ENCODE results near the gene MRPS5. TPM values are rescaled to one million over a fixed set of nuclear protein-coding genes. Genes with fewer than 3 reads are reported as not detected.

MRPS5 gene
- total RNA-seq, 1 experiment from 2014 or later = 59.5 TPM

DNA sequence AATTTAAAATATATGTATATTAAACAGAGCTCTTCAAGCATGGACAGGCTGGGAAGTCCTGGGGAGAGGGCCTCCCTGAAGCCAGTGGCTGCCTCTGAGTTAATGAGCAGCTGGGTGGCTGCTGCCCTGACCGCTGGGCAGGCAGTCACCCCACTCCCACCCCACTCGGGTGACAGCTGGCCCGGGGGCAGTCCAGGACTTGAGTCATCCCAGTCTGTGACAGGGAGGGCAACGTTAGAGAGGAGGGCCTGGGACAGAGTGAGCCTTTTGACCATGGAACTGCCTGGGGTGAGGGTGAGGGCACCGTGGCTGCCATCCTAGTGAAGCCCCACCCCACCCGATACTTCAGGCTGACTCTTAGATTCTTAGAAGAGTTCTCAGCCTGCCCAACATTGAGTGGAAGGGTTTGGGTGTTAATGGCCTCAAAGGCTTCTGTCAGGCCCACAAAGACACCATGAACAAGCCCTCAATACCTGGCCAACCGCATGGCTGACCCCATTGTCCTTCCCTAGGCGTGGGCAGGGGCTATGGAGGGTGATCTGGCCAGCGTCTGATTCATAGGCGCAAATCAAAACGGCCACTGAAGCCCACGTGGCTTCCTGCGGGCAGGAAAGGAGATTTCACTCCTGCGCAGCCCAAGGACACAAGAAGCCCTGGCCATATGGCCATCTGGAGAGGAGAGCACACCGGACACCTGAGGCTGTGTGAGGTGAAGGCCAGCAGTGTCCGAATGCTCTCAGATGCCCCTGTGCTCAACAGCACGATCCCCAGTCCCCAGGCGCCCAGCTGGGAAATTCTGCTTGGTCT is 47.5 kb downstream of the MRPS5 start:
- Histone ChIP-seq H3K9me3 (ENCODE audit: low read length) (no peaks in the 10 kb centered on the region), H3K9ac (ENCODE audit: low read length) (no peak overlapping the region), H3K36me3 (ENCODE audit: insufficient read depth, low read length) (no peaks in the 10 kb centered on the region), H4K20me1 (ENCODE audit: insufficient read depth, low read depth, low read length) (no peaks in the 10 kb centered on the region), H3K4me3 (ENCODE audit: low read length) (no peak overlapping the region), H3K9me2 (replicated peaks; ENCODE audit: insufficient read depth, low read length) (no peaks in the 10 kb centered on the region), H3K27ac (ENCODE audit: low read length) (no peak overlapping the region), H3K4me1 (ENCODE audit: low read length) (peaks cover 25% of the 10 kb centered on the region), H3K27me3 (ENCODE audit: low read length) (no peaks in the 10 kb centered on the region), H2AFZ (ENCODE audit: low read length) (no peak overlapping the region), H3K4me2 (ENCODE audit: low read depth, low read length, poor library complexity, severe bottlenecking) (no peak overlapping the region), H3K79me2 (ENCODE audit: low read length) (no peaks in the 10 kb centered on the region)
- no peak for DNase-seq

DNA sequence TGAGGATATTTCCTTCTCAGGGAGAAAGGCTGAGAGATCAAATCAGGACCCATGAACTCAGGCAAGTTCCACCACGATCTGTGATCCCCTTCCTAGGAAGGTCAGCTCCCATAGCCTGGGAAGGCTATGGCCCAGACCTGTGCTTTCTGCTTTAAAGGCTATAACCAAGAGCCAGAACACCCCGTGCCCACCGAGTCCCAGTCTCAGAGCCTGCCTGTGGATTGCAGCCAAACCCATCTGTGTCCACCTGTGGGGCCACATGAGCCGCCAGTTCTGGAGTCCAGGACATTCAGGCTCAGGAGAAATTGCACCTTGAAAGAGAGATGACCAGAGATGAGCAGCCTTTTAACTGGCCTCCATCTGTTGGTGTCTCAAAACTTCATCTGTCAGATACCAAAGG is 49.2 kb downstream of the MRPS5 start:
- H3K4me1 ChIP-seq (ENCODE audit: low read length) = peaks cover 9% of the 10 kb centered on the region
- H2AFZ ChIP-seq (ENCODE audit: low read length) = no peak overlapping the region
- no peak overlapping the region for H3K27ac ChIP-seq (ENCODE audit: low read length)
- H3K9ac ChIP-seq (ENCODE audit: low read length) = no peak overlapping the region
- H3K9me2 ChIP-seq (replicated peaks; ENCODE audit: insufficient read depth, low read length) = no peaks in the 10 kb centered on the region
- H3K4me2 ChIP-seq (ENCODE audit: low read depth, low read length, poor library complexity, severe bottlenecking) = no peak overlapping the region
- DNase-seq = no peak
- H3K27me3 ChIP-seq (ENCODE audit: low read length) = no peaks in the 10 kb centered on the region
- no peak overlapping the region for H3K4me3 ChIP-seq (ENCODE audit: low read length)
- H4K20me1 ChIP-seq (ENCODE audit: insufficient read depth, low read depth, low read length) = no peaks in the 10 kb centered on the region
- no peaks in the 10 kb centered on the region for H3K79me2 ChIP-seq (ENCODE audit: low read length)
- H3K36me3 ChIP-seq (ENCODE audit: insufficient read depth, low read length) = no peaks in the 10 kb centered on the region
- no peaks in the 10 kb centered on the region for H3K9me3 ChIP-seq (ENCODE audit: low read length)

DNA sequence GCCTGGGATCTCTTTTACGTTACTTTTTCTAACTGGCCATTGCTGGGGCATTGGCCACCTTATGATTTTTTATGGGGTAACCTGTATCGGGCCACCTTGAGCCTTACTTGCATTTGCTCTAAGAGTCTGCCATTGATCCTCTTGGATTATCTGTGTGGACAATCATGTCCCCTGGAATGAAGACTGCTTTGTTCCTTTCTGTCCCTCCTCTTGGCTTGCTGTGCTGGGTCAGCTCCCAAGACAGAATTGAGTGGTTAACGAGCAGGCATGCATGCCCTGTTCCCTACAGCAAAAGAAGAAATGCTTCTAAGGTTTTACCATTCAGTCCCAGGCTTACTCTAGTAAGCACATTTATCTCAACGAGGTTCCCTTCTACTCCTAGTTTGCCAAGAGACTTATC is 49.8 kb downstream of the MRPS5 start:
- H2AFZ ChIP-seq (ENCODE audit: low read length) = no peak overlapping the region
- H3K4me1 ChIP-seq (ENCODE audit: low read length) = peaks cover 3% of the 10 kb centered on the region
- H3K27me3 ChIP-seq (ENCODE audit: low read length) = no peaks in the 10 kb centered on the region
- H3K4me2 ChIP-seq (ENCODE audit: low read depth, low read length, poor library complexity, severe bottlenecking) = no peak overlapping the region
- H3K9ac ChIP-seq (ENCODE audit: low read length) = no peak overlapping the region
- H3K79me2 ChIP-seq (ENCODE audit: low read length) = no peaks in the 10 kb centered on the region
- H3K36me3 ChIP-seq (ENCODE audit: insufficient read depth, low read length) = no peaks in the 10 kb centered on the region
- H4K20me1 ChIP-seq (ENCODE audit: insufficient read depth, low read depth, low read length) = no peaks in the 10 kb centered on the region
- H3K9me2 ChIP-seq (replicated peaks; ENCODE audit: insufficient read depth, low read length) = no peaks in the 10 kb centered on the region
- H3K9me3 ChIP-seq (ENCODE audit: low read length) = no peaks in the 10 kb centered on the region
- H3K27ac ChIP-seq (ENCODE audit: low read length) = no peak overlapping the region
- DNase-seq = no peak
- H3K4me3 ChIP-seq (ENCODE audit: low read length) = no peak overlapping the region

DNA sequence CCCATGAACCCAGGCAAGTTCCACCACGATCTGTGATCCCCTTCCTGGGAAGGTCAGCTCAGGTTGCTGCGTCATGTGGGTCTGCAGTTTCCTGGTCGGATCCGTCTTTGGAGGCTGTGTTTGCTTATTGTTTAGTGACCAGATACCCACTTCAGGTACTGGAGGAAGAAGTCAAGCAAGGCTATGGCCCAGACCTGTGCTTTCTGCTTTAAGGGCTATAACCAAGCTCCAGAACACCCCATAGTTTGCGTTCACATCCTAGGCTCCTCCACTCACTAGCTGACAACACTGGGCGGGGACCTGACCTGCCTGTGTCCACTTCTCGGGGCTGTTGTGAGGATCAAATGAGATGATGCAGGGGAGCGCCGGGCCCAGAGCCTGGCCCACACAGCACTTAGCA is 52.1 kb downstream of the MRPS5 start:
- Histone ChIP-seq H3K9me2 (replicated peaks; ENCODE audit: insufficient read depth, low read length) (no peaks in the 10 kb centered on the region), H3K4me1 (ENCODE audit: low read length) (no peaks in the 10 kb centered on the region), H3K36me3 (ENCODE audit: insufficient read depth, low read length) (no peaks in the 10 kb centered on the region), H3K79me2 (ENCODE audit: low read length) (no peaks in the 10 kb centered on the region), H3K27ac (ENCODE audit: low read length) (no peak overlapping the region), H2AFZ (ENCODE audit: low read length) (no peak overlapping the region), H3K4me3 (ENCODE audit: low read length) (no peak overlapping the region), H3K27me3 (ENCODE audit: low read length) (no peaks in the 10 kb centered on the region), H4K20me1 (ENCODE audit: insufficient read depth, low read depth, low read length) (no peaks in the 10 kb centered on the region), H3K9ac (ENCODE audit: low read length) (no peak overlapping the region), H3K4me2 (ENCODE audit: low read depth, low read length, poor library complexity, severe bottlenecking) (no peak overlapping the region), H3K9me3 (ENCODE audit: low read length) (no peaks in the 10 kb centered on the region)
- DNase-seq = no peak

DNA sequence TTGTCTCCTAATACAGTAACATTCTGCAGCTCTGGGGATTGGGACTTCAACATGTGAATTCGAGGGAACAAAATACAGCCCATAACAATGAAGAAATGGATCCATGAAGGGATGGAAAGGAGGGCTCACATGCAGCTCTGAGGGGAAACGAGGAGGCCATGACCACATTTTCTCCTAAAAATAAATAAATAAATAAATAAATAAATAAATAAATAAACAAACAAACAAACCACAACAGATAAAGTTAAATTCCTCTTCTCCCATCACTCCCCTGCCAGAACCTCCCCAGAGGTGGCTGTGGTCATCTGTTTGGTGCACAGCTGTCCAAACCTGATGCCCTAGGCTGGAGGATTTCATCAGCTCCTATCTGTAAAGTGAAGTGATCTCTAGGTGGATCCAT is 53.4 kb downstream of the MRPS5 start:
- Histone ChIP-seq H3K4me2 (ENCODE audit: low read depth, low read length, poor library complexity, severe bottlenecking) (no peak overlapping the region), H3K4me3 (ENCODE audit: low read length) (no peak overlapping the region), H3K9me2 (replicated peaks; ENCODE audit: insufficient read depth, low read length) (no peaks in the 10 kb centered on the region), H3K27ac (ENCODE audit: low read length) (no peak overlapping the region), H3K4me1 (ENCODE audit: low read length) (no peaks in the 10 kb centered on the region), H4K20me1 (ENCODE audit: insufficient read depth, low read depth, low read length) (no peaks in the 10 kb centered on the region), H3K27me3 (ENCODE audit: low read length) (no peaks in the 10 kb centered on the region), H3K36me3 (ENCODE audit: insufficient read depth, low read length) (no peaks in the 10 kb centered on the region), H3K9me3 (ENCODE audit: low read length) (no peaks in the 10 kb centered on the region), H3K79me2 (ENCODE audit: low read length) (no peaks in the 10 kb centered on the region), H3K9ac (ENCODE audit: low read length) (no peak overlapping the region), H2AFZ (ENCODE audit: low read length) (no peak overlapping the region)
- DNase-seq = no peak

DNA sequence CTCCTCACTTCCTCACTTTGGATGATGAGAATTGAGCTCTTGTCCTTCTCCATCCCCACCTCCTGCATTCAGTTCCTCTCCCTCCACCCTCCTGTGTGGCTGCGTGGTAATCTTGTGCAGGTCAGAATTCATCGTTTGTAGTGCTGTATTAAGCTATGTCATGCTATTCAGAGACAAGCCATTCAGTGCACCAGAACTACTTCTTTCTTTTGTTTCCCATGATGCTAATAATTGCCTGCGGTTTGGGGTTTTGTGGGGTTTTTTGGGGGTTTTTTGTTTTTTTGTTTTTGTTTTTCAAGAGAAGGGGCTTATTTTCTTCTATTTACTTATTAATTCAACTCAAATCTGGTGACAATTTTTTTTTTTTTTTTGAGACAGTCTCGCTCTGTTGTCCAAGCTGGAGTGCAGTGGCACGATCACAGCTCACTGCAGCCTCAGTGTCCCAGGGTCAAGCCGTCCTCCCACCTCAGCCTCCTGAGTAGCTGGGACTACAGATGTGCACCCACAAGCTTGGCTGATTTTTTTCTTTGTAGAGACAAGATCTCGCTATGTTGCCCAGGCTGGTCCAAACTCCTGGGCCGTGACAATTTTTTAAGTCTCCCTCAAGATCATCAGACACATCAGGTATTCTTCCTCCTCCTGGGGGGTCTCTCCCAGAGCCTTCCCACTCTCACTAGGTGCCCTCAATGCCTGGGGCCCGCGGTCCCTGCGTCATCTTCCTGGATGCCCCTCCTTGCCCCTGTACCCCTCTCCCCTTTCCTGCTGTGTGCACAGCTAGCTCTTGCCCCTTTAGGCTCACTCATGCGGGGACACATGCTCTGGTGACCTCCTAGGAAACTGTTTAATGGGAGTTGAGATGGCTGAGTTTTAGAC is 58.3 kb downstream of the MRPS5 start:
- H3K36me3 ChIP-seq (ENCODE audit: insufficient read depth, low read length) = no peaks in the 10 kb centered on the region
- H3K4me2 ChIP-seq (ENCODE audit: low read depth, low read length, poor library complexity, severe bottlenecking) = no peak overlapping the region
- no peaks in the 10 kb centered on the region for H3K4me1 ChIP-seq (ENCODE audit: low read length)
- H3K9me3 ChIP-seq (ENCODE audit: low read length) = no peaks in the 10 kb centered on the region
- no peaks in the 10 kb centered on the region for H3K9me2 ChIP-seq (replicated peaks; ENCODE audit: insufficient read depth, low read length)
- H3K27ac ChIP-seq (ENCODE audit: low read length) = no peak overlapping the region
- no peaks in the 10 kb centered on the region for H3K27me3 ChIP-seq (ENCODE audit: low read length)
- H3K79me2 ChIP-seq (ENCODE audit: low read length) = no peaks in the 10 kb centered on the region
- H4K20me1 ChIP-seq (ENCODE audit: insufficient read depth, low read depth, low read length) = no peaks in the 10 kb centered on the region
- no peak overlapping the region for H2AFZ ChIP-seq (ENCODE audit: low read length)
- H3K4me3 ChIP-seq (ENCODE audit: low read length) = no peak overlapping the region
- no peak for DNase-seq
- H3K9ac ChIP-seq (ENCODE audit: low read length) = no peak overlapping the region

DNA sequence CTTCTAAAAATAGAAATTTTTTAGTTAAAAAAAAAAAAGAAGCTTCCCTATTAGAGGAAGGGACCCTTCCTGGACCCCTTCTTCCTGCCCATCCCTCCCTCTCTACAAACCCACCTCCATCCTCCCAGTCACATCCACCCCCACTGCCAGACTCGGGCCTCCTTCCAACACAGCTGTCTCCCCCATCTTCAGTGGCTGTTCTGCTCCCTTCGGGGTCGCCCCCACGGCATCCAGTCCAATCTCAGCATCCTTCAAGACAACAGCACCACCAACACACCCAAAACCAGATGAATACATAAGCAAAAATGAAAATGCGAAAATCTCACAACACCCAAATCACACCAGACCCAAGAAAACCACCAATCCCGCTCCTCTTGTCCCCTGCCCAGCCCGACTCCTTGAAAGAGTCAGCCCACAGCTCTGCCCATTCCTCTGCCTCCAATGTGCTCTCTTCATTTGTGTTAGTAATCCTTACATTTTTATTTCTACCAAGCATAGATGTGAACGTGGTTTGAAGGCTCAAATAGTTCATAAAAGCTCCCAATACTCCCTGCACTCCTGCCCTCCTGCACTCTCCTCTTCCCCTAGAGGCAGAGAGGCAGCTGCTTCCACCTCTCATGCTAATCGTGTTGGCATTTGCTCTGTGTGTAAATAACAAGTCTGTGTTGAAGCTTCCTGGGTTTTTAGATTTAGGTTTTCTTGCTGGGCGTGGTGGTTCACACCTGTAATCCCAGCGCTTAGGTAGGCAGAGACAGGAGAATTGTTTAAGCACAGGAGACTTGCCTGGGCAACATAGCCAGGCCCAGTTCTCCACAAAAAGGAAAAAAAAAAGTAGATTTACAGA is 59.1 kb downstream of the MRPS5 start:
- no peak overlapping the region for H3K9ac ChIP-seq (ENCODE audit: low read length)
- DNase-seq = no peak
- H3K4me3 ChIP-seq (ENCODE audit: low read length) = no peak overlapping the region
- H3K27me3 ChIP-seq (ENCODE audit: low read length) = no peaks in the 10 kb centered on the region
- H3K4me2 ChIP-seq (ENCODE audit: low read depth, low read length, poor library complexity, severe bottlenecking) = no peak overlapping the region
- H3K27ac ChIP-seq (ENCODE audit: low read length) = no peak overlapping the region
- H2AFZ ChIP-seq (ENCODE audit: low read length) = no peak overlapping the region
- no peaks in the 10 kb centered on the region for H3K9me2 ChIP-seq (replicated peaks; ENCODE audit: insufficient read depth, low read length)
- H3K4me1 ChIP-seq (ENCODE audit: low read length) = no peaks in the 10 kb centered on the region
- H3K9me3 ChIP-seq (ENCODE audit: low read length) = no peaks in the 10 kb centered on the region
- no peaks in the 10 kb centered on the region for H3K79me2 ChIP-seq (ENCODE audit: low read length)
- no peaks in the 10 kb centered on the region for H4K20me1 ChIP-seq (ENCODE audit: insufficient read depth, low read depth, low read length)
- no peaks in the 10 kb centered on the region for H3K36me3 ChIP-seq (ENCODE audit: insufficient read depth, low read length)

All from Karpas-422 (cell line).